Lung (tissue), 12 donors: ENCODE results near the gene MCEMP1. TPM values are rescaled to one million over a fixed set of nuclear protein-coding genes. Genes with fewer than 3 reads are reported as not detected.

Source experiments
- ATAC-seq: fragments of 200-7000 bp; cut with Tn5 transposase; one replicate; pipeline ENCODE4 v1.9.1; 2020; ENCODE audit warnings: moderate number of reproducible peaks; ENCODE audit not compliant: insufficient read depth, low FRiP score
- DNase-seq, 3 donors: peaks; one replicate each; pipeline ENCODE4 v3.0.0-alpha.2; 2013 to 2017
- H3K27ac ChIP-seq, 2 donors: one replicate each; pipeline ENCODE4 v1.5.1; 2013; ENCODE audit warnings: mild to moderate bottlenecking in 2 of 2, moderate library complexity in 2 of 2, control low read depth in 1 of 2, inconsistent platforms in 1 of 2, low read depth in 1 of 2, low read length in 1 of 2
- H3K27me3 ChIP-seq, 3 donors: one replicate each; pipeline ENCODE4 v1.5.1; 2013; ENCODE audit warnings: low read length in 2 of 3; ENCODE audit not compliant: control insufficient read depth in 3 of 3, insufficient read depth in 3 of 3
- H3K36me3 ChIP-seq, 4 donors: one replicate each; pipeline ENCODE4 v1.5.1; 2013; ENCODE audit warnings: low read length in 4 of 4, mild to moderate bottlenecking in 1 of 4, moderate library complexity in 1 of 4; ENCODE audit not compliant: control insufficient read depth in 4 of 4, insufficient read depth in 4 of 4
- H3K4me1 ChIP-seq, 5 donors: one replicate each; pipeline ENCODE4 v1.5.1; 2013; ENCODE audit warnings: low read length in 5 of 5, mild to moderate bottlenecking in 2 of 5, moderate library complexity in 1 of 5; ENCODE audit not compliant: control insufficient read depth in 5 of 5, insufficient read depth in 5 of 5
- H3K4me3 ChIP-seq: one replicate; pipeline ENCODE4 v1.5.1; 2013; ENCODE audit warnings: mild to moderate bottlenecking, control low read depth, moderate library complexity
- H3K9ac ChIP-seq, 2 donors: one replicate each; pipeline ENCODE4 v1.5.1; 2013; ENCODE audit warnings: low read length in 2 of 2, control low read depth in 1 of 2; ENCODE audit not compliant: insufficient read depth in 1 of 2
- H3K9me3 ChIP-seq, 4 donors: one replicate each; pipeline ENCODE4 v1.5.1; 2013; ENCODE audit warnings: low read length in 3 of 4, mild to moderate bottlenecking in 1 of 4, moderate library complexity in 1 of 4; ENCODE audit not compliant: control insufficient read depth in 4 of 4, insufficient read depth in 3 of 4
- CTCF ChIP-seq: IDR thresholded peaks from 2 replicates; pipeline ENCODE4 v1.5.1; 2012; ENCODE audit warnings: mild to moderate bottlenecking; ENCODE audit errors: control extremely low read depth, extremely low read depth
- WGBS, 2 donors: extraction: QIAGEN DNeasy Blood & Tissue Kit; methylation state at CpG; one replicate each; pipeline ENCODE4 v1.1.7; 2013; 5-methylcytosine and 5-hydroxymethylcytosine counted together
- polyA plus RNA-seq, 2 donors: library from polyadenylated mRNA; stranded (reverse); fragments of 200-250 nt; gene quantifications; one replicate each; pipeline ENCODE4 v1.2.1, GENCODE V29; 2013
- total RNA-seq, 2 donors: library from RNA; depleted of rRNA in 1 of 2; stranded (reverse); fragments of >200 nt in 1 of 2; gene quantifications; one replicate each; pipeline ENCODE4 v1.2.1, GENCODE V29; 2014 to 2021
- donor health status: control.
- donor health status: control.
- donor health status: Bipolar disorder and iron deficiency.
- donor health status: healthy.
- donor health status: DM: yes; HTN: yes; CAD: no.

Gene MCEMP1
- total and polyA plus RNA-seq, 4 donors: 2.5 to 298 (median 50.1) TPM

- Histone ChIP-seq H3K9ac (peak within 1 kb of the TSS; percentile 1 to 37), H3K4me1 (peaks cover 0 to 12% (median 0%) of the 10 kb centered on the region in 5 donors), H3K9me3 (peaks cover 0 to 2% (median 0%) of the 10 kb centered on the region in 4 donors), H3K27me3 (peaks cover 0 to 3% (median 0%) of the 10 kb centered on the region in 3 donors), H3K27ac (peak within 1 kb of the TSS in 1 of 2 donors; percentile 86), H3K36me3 (peaks cover 0 to 12% (median 3%) of the 10 kb centered on the region in 4 donors), H3K4me3 (peak within 1 kb of the TSS; percentile 51)
- WGBS, 2 donors: 4 to 7% methylated on average over 43 to 61 of the region's 61 CpGs
- no peak for TF ChIP-seq CTCF
- DNase-seq (peak; percentile 33 to 76 (median 59)), ATAC-seq (peak; percentile 93)
Measured at GRCh38 chr19:7636691-7637373, 40.1 kb upstream of the MCEMP1 start, which contains the start of gene STXBP2. STXBP2 (plus strand) TSS chr19:7637110; CDS start chr19:7637150, 40 bp downstream.

- ATAC-seq: peak; percentile 70
- DNase-seq: no peak
Measured at GRCh38 chr19:7637374-7638256, 39.3 kb upstream of the MCEMP1 start.

GRCh38 chr19:7638802-7639465 is 38.0 kb upstream of the MCEMP1 start:
- Histone ChIP-seq H3K27me3 (peaks cover 0 to 3% (median 0%) of the 10 kb centered on the region in 3 donors), H3K4me3 (no peak overlapping the region), H3K9me3 (peaks cover 0 to 2% (median 0%) of the 10 kb centered on the region in 4 donors), H3K4me1 (peaks cover 0 to 16% (median 0%) of the 10 kb centered on the region in 5 donors), H3K27ac (no peak overlapping the region), H3K9ac (no peak overlapping the region), H3K36me3 (peaks cover 0 to 10% (median 3%) of the 10 kb centered on the region in 4 donors)
- WGBS, 2 donors: 73 to 87% methylated on average over 12 of the region's 12 CpGs
- TF ChIP-seq CTCF: no peak
- DNase-seq: no peak
- ATAC-seq: no peak

More at GRCh38 chr19:7637374-7638256, 39.3 kb upstream of the MCEMP1 start:
- Histone ChIP-seq H3K27ac (peak overlapping the region in 1 of 2 donors; percentile 86), H3K9ac (peak overlapping the region; percentile 1 to 37), H3K4me1 (peaks cover 0 to 12% (median 0%) of the 10 kb centered on the region in 5 donors), H3K36me3 (peaks cover 0 to 9% (median 3%) of the 10 kb centered on the region in 4 donors), H3K27me3 (peaks cover 0 to 3% (median 0%) of the 10 kb centered on the region in 3 donors), H3K9me3 (peaks cover 0 to 2% (median 0%) of the 10 kb centered on the region in 4 donors), H3K4me3 (peak overlapping the region; percentile 51)
- no peak for TF ChIP-seq CTCF
- WGBS, 2 donors: 26 to 29% methylated on average over 30 of the region's 30 CpGs
